Measurements from ENCODE around the gene CACNB4. TPM values are rescaled to one million over a fixed set of nuclear protein-coding genes. Genes with fewer than 3 reads are reported as not detected.
"Not testable (repeated sequence)": the region's sequence is repeated elsewhere in the genome, so short reads cannot be mapped to it uniquely, and the experiment has no call there.

The CACNB4 gene
- total RNA-seq, 1 donor, result 4.3 TPM

- no peak overlapping the region for H2AFZ ChIP-seq (ENCODE audit: low read length)
- H3K27ac ChIP-seq (ENCODE audit: low read depth, low read length), result no peak overlapping the region
- DNase-seq (ENCODE audit: insufficient read length, low spot score, missing footprints), result no peak
- no peak overlapping the region for H3K4me2 ChIP-seq (ENCODE audit: insufficient read depth, low read length)
- H3K27me3 ChIP-seq (ENCODE audit: insufficient read depth, low read length), result no peaks in the 10 kb centered on the region
- H4K20me1 ChIP-seq (ENCODE audit: insufficient read depth, low read length), result no peaks in the 10 kb centered on the region
- no peak for TF ChIP-seq CTCF (IDR thresholded peaks at IDR 0.05; ENCODE audit: extremely low read depth, low read depth, low read length)
- H3K36me3 ChIP-seq (ENCODE audit: insufficient read depth, low read length), result no peaks in the 10 kb centered on the region
- no peaks in the 10 kb centered on the region for H3K9me3 ChIP-seq (ENCODE audit: low read depth, low read length)
- no peaks in the 10 kb centered on the region for H3K4me1 ChIP-seq (ENCODE audit: insufficient read depth, low read length)
- H3K4me3 ChIP-seq (ENCODE audit: insufficient read depth, low read length), result no peak overlapping the region
- no peaks in the 10 kb centered on the region for H3K79me2 ChIP-seq (ENCODE audit: insufficient read depth, low read length)
Observed at GRCh38 chr2:151878655-151879563, 219.9 kb downstream of the CACNB4 start.

- H3K27ac ChIP-seq (ENCODE audit: low read depth, low read length), result no peak overlapping the region
- DNase-seq (ENCODE audit: insufficient read length, low spot score, missing footprints), result no peak
- H3K4me2 ChIP-seq (ENCODE audit: insufficient read depth, low read length), result no peak overlapping the region
- H4K20me1 ChIP-seq (ENCODE audit: insufficient read depth, low read length), result no peaks in the 10 kb centered on the region
- no peaks in the 10 kb centered on the region for H3K36me3 ChIP-seq (ENCODE audit: insufficient read depth, low read length)
- H3K9me3 ChIP-seq (ENCODE audit: low read depth, low read length), result no peaks in the 10 kb centered on the region
- no peaks in the 10 kb centered on the region for H3K79me2 ChIP-seq (ENCODE audit: insufficient read depth, low read length)
- H2AFZ ChIP-seq (ENCODE audit: low read length), result no peak overlapping the region
- no peaks in the 10 kb centered on the region for H3K4me1 ChIP-seq (ENCODE audit: insufficient read depth, low read length)
- H3K27me3 ChIP-seq (ENCODE audit: insufficient read depth, low read length), result no peaks in the 10 kb centered on the region
- no peak overlapping the region for H3K4me3 ChIP-seq (ENCODE audit: insufficient read depth, low read length)
- no peak for TF ChIP-seq CTCF (IDR thresholded peaks at IDR 0.05; ENCODE audit: extremely low read depth, low read depth, low read length)
Observed at GRCh38 chr2:151878204-151878603, 220.6 kb downstream of the CACNB4 start.

DNA sequence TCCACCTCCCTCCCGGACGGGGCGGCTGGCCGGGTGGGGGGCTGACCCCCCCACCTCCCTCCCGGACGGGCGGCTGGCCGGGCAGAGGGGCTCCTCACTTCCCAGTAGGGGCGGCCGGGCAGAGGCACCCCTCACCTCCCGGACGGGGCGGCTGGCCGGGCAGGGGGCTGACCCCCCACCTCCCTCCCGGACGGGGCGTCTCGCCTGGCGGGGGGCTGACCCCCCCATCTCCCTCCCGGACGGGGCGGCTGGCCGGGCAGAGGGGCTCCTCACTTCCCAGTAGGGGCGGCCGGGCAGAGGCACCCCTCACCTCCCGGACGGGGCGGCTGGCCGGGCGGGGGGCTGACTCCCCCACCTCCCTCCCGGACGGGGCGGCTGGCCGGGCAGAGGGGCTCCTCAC lies 223.2 kb downstream of the CACNB4 start:
- H3K79me2 ChIP-seq (ENCODE audit: insufficient read depth, low read length); DNase-seq (ENCODE audit: insufficient read length, low spot score, missing footprints); H3K27ac ChIP-seq (ENCODE audit: low read depth, low read length); H3K27me3 ChIP-seq (ENCODE audit: insufficient read depth, low read length); H4K20me1 ChIP-seq (ENCODE audit: insufficient read depth, low read length); H3K36me3 ChIP-seq (ENCODE audit: insufficient read depth, low read length); H2AFZ ChIP-seq (ENCODE audit: low read length); H3K9me3 ChIP-seq (ENCODE audit: low read depth, low read length); H3K4me2 ChIP-seq (ENCODE audit: insufficient read depth, low read length); H3K4me3 ChIP-seq (ENCODE audit: insufficient read depth, low read length); H3K4me1 ChIP-seq (ENCODE audit: insufficient read depth, low read length): not testable (repeated sequence)

DNA sequence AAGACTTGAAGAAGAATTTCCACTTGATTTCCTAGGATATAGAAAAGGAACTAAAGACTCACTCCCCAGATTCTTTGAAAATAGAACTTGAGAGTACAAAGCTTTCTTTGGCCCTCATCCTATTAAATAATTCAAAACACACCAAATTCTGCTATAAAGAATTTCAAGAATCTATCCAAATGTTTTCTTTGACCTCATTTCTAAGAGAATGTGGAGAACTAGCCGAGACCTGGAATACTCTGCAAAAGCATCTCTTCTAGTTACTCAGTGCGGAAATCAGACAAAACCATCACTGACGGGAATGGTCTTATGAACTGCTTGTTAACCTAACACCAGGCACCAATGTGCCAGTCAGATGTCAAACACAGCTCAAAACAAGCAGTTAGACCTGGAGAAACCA lies 226.4 kb downstream of the CACNB4 start:
- Histone ChIP-seq H3K27me3 (ENCODE audit: insufficient read depth, low read length) (no peaks in the 10 kb centered on the region), H3K9me3 (ENCODE audit: low read depth, low read length) (no peaks in the 10 kb centered on the region), H3K27ac (ENCODE audit: low read depth, low read length) (no peak overlapping the region), H3K4me2 (ENCODE audit: insufficient read depth, low read length) (no peak overlapping the region), H2AFZ (ENCODE audit: low read length) (no peak overlapping the region), H3K36me3 (ENCODE audit: insufficient read depth, low read length) (no peaks in the 10 kb centered on the region), H3K4me1 (ENCODE audit: insufficient read depth, low read length) (no peaks in the 10 kb centered on the region), H3K79me2 (ENCODE audit: insufficient read depth, low read length) (no peaks in the 10 kb centered on the region), H4K20me1 (ENCODE audit: insufficient read depth, low read length) (no peaks in the 10 kb centered on the region), H3K4me3 (ENCODE audit: insufficient read depth, low read length) (no peak overlapping the region)
- no peak for TF ChIP-seq CTCF (IDR thresholded peaks at IDR 0.05; ENCODE audit: extremely low read depth, low read depth, low read length)
- DNase-seq (ENCODE audit: insufficient read length, low spot score, missing footprints), result no peak
